ENCODE measurements around the gene LRPPRC.
"Not testable (repeated sequence)": the region's sequence is repeated elsewhere in the genome, so short reads cannot be mapped to it uniquely, and the experiment has no call there.

The LRPPRC gene

GRCh38 chr2:43977677-43978375 lies 18.0 kb downstream of the LRPPRC start:
- no peak for DNase-seq (ENCODE audit: low read depth)

- no peak for DNase-seq (ENCODE audit: low read depth)
These were observed 34.9 kb downstream of the LRPPRC start for GRCh38 chr2:43960921-43961320.

DNA sequence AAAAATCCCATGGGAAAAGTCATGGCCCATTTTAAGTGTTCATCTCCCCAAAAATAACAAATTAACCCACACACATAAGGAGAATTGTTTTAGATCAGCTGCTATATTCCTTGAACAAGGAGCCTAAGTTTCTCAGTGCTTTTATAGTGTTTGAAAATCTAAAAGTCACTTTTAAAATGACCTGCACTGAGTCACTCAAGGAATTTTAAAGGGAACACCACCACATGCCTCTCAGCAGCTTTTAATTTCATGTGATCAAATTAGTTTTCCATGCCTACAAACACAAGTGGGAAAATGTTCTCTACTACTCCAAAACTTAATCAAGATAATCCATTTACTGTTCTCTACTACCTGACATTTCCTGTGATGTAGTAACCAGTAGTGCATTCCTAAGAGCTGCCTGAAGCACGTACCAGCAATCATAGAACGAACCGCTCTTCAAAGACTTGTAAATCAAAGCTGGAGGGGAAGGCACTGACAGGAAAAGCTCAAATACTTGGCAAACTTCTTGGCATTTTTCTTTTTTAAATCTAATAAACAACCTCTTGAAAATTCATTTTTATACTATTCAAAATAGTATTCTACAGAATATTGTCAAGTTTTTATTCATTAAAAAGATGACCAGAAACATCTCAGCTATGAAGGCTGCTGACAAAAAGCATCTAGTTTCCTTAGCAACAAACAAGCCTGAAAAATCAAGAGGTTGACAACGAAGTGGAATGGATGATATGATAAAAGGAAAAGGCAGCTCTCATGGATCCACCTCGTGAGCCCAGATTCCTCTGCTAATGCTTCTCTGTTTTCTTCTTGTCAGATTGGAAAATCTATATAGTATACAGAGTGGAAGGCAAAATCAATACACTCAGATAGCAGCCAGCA lies 37.2 kb downstream of the LRPPRC start:
- no peak for DNase-seq (ENCODE audit: low read depth)

DNA sequence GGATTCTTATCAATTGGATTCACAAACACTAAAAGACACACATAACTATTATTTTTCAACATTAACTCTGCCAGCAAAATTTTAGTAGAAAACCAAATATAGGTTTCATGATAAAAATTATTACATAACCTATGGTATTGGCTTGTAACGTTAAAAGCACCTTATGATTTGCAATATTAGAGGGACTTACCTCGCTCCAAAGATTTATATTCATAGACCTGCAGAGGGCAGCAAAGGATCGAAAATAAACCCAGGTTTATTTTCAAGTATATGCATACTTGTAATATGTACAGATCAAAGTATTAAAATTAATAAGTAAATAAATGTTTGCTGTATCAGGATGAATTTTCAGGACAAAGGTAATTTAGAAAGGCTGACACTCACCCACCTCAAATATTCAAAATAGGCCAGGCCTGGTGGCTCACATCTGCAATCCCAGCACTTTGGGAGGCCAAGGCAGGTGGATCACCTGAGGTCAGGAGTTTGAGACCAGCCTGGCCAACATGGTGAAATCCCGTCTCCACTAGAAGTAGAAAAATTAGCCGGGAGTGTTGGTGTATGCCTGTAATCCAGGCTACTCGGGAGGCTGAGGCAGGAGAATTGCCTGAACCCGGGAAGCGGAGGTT lies 45.3 kb downstream of the LRPPRC start:
- DNase-seq (ENCODE audit: low read depth), result peak; percentile 5

DNA sequence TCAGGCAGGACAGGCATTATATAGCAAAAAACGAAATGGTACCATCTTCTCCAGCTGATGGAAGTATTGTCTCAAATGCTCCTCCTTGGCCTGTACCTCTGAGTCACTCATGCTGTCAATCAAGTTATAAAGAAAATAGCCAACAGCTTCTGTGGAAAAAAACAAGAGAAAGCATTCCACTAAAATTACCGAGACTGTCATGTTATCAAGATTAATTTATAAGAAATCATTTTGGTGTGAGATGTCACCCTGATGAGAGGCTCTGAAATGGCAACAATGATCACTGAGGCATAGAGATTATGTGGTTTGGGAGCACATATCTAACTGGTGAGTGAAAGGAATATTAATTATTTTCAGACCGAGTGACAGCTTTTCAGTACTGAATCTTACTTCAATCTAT lies 47.4 kb downstream of the LRPPRC start:
- no peak for DNase-seq (ENCODE audit: low read depth)

GRCh38 chr2:43946685-43947084 lies 49.1 kb downstream of the LRPPRC start:
- DNase-seq (ENCODE audit: low read depth), result no peak

DNA sequence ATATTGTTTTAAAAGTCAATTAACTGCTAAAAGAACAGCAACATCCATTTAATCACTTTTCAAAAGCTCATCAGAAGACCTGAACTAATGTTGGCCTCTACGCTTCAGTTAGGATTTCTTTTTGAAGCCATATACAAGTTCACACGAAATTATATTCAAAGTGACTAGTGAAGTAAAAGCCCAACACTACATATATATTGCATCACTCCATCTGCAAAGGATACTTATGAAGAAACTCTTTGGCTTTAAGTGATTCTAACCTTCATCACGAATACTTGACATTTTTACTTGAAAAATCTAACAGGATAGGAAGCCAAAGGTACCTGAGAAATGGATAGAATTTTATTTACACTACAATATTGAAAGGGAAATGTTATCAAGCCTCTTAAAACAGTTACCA lies 50.4 kb downstream of the LRPPRC start:
- no peak for DNase-seq (ENCODE audit: low read depth)

GRCh38 chr2:43944915-43945314 lies 50.9 kb downstream of the LRPPRC start:
- DNase-seq (ENCODE audit: low read depth), result no peak

DNA sequence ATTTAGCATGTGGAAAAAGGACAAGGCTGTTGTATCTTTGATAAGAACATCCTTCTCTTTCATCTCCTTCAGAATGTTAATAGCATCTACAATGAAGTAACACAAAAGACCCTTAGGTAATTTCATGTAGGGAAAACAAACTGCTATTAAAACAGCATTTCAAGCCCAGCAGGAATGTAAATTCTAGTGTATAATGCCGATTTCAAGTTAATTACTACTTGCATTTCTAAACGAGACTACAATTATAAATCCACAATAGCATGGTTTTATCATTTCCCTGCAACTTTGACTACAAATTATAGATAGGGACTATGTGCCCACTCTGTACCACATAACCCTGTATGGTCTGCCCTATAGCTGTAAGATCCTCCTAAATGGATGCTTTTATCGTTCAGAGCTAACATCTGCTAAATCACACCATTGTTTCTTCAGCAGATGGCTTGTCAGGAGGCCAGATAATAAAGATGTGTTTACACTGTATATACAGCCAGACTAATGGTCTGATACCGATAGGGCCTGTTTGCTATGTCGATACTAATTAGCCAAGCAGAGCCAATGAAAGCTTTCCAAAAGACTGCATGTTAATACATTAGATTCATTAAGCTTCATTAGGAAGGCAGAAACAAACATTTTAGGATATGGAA lies 51.9 kb downstream of the LRPPRC start:
- no peak for DNase-seq (ENCODE audit: low read depth)

DNA sequence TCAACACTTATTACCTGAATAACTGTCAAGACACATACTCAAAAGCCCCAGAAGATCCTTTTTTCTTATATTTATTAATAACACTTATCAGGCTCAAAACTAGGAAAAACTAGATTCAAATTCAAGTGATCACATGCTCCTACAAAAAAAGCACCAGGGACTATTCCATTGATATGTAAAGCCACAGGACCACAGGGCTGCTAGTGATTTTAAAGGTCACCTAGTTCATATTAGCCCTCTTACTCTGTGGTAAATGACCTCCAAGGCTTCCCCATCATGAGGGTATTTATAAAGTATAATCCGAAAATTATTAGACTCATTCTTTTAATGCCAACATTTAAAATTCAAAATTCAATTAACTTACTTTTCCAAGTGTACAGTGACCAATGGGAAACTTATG lies 52.5 kb downstream of the LRPPRC start:
- no peak for DNase-seq (ENCODE audit: low read depth)

DNA sequence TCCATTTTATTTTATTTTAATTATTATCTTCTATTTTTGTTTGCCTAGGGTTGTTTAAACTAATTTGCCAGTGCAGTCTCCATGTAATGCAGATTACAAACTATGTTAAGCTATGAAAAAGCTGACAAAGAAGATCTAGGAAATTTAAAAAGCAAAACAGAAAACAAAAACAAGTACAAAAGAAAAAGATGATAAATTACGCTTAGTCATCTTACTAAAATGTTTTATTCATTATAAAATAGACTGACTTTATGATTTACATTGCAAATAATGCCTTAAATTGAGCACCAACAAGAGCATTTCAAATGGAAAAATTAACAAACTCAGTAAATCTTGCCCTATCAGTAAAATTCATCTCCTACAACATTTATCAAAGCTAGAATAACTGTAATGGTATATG lies 52.9 kb downstream of the LRPPRC start:
- DNase-seq (ENCODE audit: low read depth), result no peak

- no peak for DNase-seq (ENCODE audit: low read depth)
These were observed 53.8 kb downstream of the LRPPRC start for GRCh38 chr2:43941966-43942365.

- DNase-seq (ENCODE audit: low read depth), result no peak
These were observed 54.4 kb downstream of the LRPPRC start for GRCh38 chr2:43941359-43941758.

DNA sequence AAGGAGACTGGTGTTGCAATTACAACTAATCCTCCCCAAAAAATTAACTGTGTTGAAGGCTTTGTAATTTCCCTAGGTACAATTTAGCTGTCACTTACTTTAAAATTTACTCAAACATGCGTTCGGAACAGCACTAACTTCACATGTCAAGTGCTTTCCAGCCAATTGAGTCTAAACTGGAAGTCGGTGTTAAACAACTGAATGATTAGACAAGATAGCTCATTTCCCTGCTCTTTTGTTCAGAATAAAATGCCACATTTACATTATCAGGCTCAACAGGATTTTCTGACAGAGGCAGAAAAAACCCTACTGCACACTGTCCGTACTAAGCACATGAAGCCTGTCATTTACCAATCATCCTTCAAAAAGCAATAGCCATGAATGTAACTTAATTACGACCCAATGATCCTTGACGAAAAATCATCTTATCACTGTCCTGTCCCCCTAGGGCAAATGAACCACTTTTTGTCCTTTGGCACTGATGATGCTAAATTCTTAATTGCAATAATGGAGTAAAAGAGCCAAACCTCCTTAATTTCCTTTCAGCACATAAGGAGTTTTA lies 56.0 kb downstream of the LRPPRC start:
- DNase-seq (ENCODE audit: low read depth), result no peak

DNA sequence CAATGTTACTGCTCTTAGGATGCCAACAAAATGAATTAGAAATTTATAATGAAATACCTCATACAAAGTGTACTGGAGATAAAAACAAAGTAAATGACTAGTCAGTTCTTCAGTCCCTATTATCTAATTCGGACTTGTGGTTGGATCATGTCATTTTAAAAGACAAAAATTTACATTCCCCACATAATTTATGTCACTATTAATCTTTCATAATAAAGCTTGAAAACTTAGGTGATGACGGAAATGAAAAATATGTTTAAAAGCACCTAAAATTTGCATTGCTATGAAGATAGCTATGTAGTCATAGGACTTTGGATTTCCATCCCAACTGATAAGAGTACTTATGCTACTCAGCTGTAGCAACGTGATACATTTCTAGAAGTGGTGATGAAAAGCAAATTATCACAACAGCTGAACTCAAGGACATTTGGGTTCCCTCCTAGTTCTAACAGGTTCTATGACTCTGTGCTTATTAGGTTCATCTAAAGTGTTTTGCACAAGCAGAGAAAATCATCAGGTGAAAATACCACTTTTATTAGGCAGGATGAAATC lies 58.4 kb downstream of the LRPPRC start:
- no peak for DNase-seq (ENCODE audit: low read depth)

GRCh38 chr2:43934567-43934966 lies 61.2 kb downstream of the LRPPRC start:
- no peak for DNase-seq (ENCODE audit: low read depth)

DNA sequence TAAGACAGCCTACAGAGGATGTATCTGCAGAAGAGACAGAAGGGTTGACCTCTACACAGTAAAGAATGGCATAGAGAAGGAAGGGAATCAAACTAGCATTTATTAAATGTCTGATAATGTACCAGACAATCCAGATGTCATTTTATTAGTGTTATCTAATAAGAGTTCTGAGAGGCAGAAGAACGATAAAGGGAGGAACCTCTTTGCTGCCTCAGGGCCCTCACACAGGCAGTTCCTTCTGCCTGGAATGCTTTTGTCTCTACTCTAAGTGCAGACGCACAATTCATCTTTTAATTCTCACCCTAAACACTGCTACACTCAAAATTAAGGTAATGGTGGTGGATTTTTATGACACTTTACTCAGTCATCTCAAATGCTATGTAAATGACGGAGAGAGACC lies 64.5 kb downstream of the LRPPRC start:
- DNase-seq (ENCODE audit: low read depth), result no peak

- no peak for DNase-seq (ENCODE audit: low read depth)
These were observed 68.3 kb downstream of the LRPPRC start for GRCh38 chr2:43927442-43927841.

DNA sequence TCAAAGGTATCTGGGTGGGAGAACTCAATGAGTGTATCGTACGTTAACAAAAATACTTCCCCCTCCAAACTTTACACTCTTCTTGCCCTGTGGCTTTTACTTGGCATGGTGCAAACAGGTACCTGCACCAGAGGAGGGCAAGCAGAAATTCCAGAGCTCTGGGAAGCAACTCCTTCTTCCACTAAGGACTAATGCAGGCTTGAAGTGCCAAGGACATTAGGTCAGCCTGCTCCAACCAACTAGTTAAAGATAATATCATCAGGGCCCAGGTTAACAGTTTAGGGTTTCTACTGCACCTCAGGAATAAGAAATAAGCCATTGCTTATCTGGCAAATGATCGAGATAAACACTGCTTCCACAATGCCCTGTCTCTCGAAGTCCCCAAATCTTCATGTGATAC lies 70.4 kb downstream of the LRPPRC start:
- no peak for DNase-seq (ENCODE audit: low read depth)

- DNase-seq (ENCODE audit: low read depth), result no peak
These were observed 71.3 kb downstream of the LRPPRC start for GRCh38 chr2:43924463-43924862.

GRCh38 chr2:43911136-43911790 lies 84.5 kb downstream of the LRPPRC start:
- DNase-seq (ENCODE audit: low read depth), result not testable (repeated sequence)

Measured in HS-27A (cell line).